Measurements from ENCODE around the gene ANO9.

GRCh38 chr11:473962-474785 is 32.4 kb upstream of the ANO9 start:
- TF ChIP-seq CTCF (IDR thresholded peaks at IDR 0.05; ENCODE audit: low read length) (no peak), EZH2 (IDR thresholded peaks at IDR 0.05; ENCODE audit: borderline replicate concordance, low read length) (no peak)

Measured in OCI-LY1 (cell line).